ENCODE results near the gene KREMEN1. TPM values are rescaled to one million over a fixed set of nuclear protein-coding genes. Genes with fewer than 3 reads are reported as not detected.
A peak's percentile ranks its signal among the peaks of the same experiment; 100 is the strongest.

The KREMEN1 gene
- polyA plus RNA-seq, 1 of the 3 experiments (the other 2 are of a cell fraction) = 10.0 TPM

GRCh38 chr22:29128891-29129807 lies 56.3 kb downstream of the KREMEN1 start:
- Histone ChIP-seq H3K36me3 (replicated peaks in 1 of 2; ENCODE audit: control insufficient read depth in 1 of 2, insufficient read depth in 2 of 2, low read length in 1 of 2) (peaks cover 5 to 10% of the 10 kb centered on the region in 2 experiments), H3K4me2 (no peak overlapping the region), H3K9ac (no peak overlapping the region), H3K79me2 (ENCODE audit: insufficient read depth) (no peaks in the 10 kb centered on the region), H3K9me3 (no peaks in the 10 kb centered on the region), H3K27me3 (ENCODE audit: insufficient read depth) (no peaks in the 10 kb centered on the region), H3F3A (replicated peaks; ENCODE audit: insufficient read depth) (peaks cover 10% of the 10 kb centered on the region), H3K9me2 (no peaks in the 10 kb centered on the region), H2AFZ (ENCODE audit: low read depth) (no peak overlapping the region), H3K4me3 (ENCODE audit: low read depth in 2 of 2, low read length in 1 of 2) (no peak overlapping the region), H4K20me1 (ENCODE audit: insufficient read depth) (no peaks in the 10 kb centered on the region), H3K4me1 (ENCODE audit: control insufficient read depth in 1 of 2, insufficient read depth in 2 of 2, low read depth in 1 of 2, low read length in 1 of 2) (peaks cover 0 to 7% of the 10 kb centered on the region in 2 experiments; a peak in 1 of 4 replicates), H3K27ac (ENCODE audit: low read depth in 2 of 2, low read length in 1 of 2) (peak overlapping the region in 1 of 2 experiments; percentile 39; a peak in 1 of 4 replicates)
- CTCF ChIA-PET = interaction anchor here (0.6 to 1.2 kb wide), 2 partner anchors 13 to 323 kb away, joined by 3 read pairs; no protein-coding TSS in a partner anchor
- no peak for DNase-seq
- WGBS (ENCODE audit: low lambda C conversion rate) = 72% methylated on average over 11 of the region's 13 CpGs
- no peak for TF ChIP-seq POLR2AphosphoS5 (IDR thresholded peaks at IDR 0.05; ENCODE audit: low read depth, low read length)
- peak; percentile 6; the same call in 1 of the 2 replicates for TF ChIP-seq FOSL2 (IDR thresholded peaks at IDR 0.05; ENCODE audit: borderline replicate concordance, low read depth)
- no peak for TF ChIP-seq FOXJ3 (CRISPR knock-in tag; IDR thresholded peaks at IDR 0.05)
- POLR2A ChIA-PET = no interaction called here

- CTCF ChIA-PET = interaction anchor here (0.6 to 1.2 kb wide), 2 partner anchors 13 to 323 kb away, joined by 3 read pairs; no protein-coding TSS in a partner anchor
- no peak overlapping the region for H3K9ac ChIP-seq
- H2AFZ ChIP-seq (ENCODE audit: low read depth) = no peak overlapping the region
Observed at GRCh38 chr22:29129808-29130140, 56.9 kb downstream of the KREMEN1 start.

More at GRCh38 chr22:29129808-29130140, 56.9 kb downstream of the KREMEN1 start:
- 100% methylated on average over 2 of the region's 2 CpGs for WGBS (ENCODE audit: low lambda C conversion rate)
- H3K9me3 ChIP-seq = no peaks in the 10 kb centered on the region
- peak overlapping the region in 1 of 2 experiments; percentile 39; a peak in 1 of 4 replicates for H3K27ac ChIP-seq (ENCODE audit: low read depth in 2 of 2, low read length in 1 of 2)
- no peaks in the 10 kb centered on the region for H3K27me3 ChIP-seq (ENCODE audit: insufficient read depth)
- no peaks in the 10 kb centered on the region for H3K79me2 ChIP-seq (ENCODE audit: insufficient read depth)
- DNase-seq = no peak
- peaks cover 0 to 7% of the 10 kb centered on the region in 2 experiments; a peak in 1 of 4 replicates for H3K4me1 ChIP-seq (ENCODE audit: control insufficient read depth in 1 of 2, insufficient read depth in 2 of 2, low read depth in 1 of 2, low read length in 1 of 2)
- no peaks in the 10 kb centered on the region for H4K20me1 ChIP-seq (ENCODE audit: insufficient read depth)
- no peaks in the 10 kb centered on the region for H3K9me2 ChIP-seq
- peaks cover 5 to 16% of the 10 kb centered on the region in 2 experiments for H3K36me3 ChIP-seq (replicated peaks in 1 of 2; ENCODE audit: control insufficient read depth in 1 of 2, insufficient read depth in 2 of 2, low read length in 1 of 2)
- TF ChIP-seq YY1 (IDR thresholded peaks at IDR 0.05; ENCODE audit: low read depth) (no peak), FOXM1 (IDR thresholded peaks at IDR 0.05; ENCODE audit: low read depth) (no peak), POLR2AphosphoS5 (IDR thresholded peaks at IDR 0.05; ENCODE audit: low read depth, low read length) (no peak), GABPA (IDR thresholded peaks at IDR 0.05; ENCODE audit: low read depth) (no peak), FOSL2 (IDR thresholded peaks at IDR 0.05; ENCODE audit: borderline replicate concordance, low read depth) (no peak)
- TF ChIP-seq, protein P1, sequence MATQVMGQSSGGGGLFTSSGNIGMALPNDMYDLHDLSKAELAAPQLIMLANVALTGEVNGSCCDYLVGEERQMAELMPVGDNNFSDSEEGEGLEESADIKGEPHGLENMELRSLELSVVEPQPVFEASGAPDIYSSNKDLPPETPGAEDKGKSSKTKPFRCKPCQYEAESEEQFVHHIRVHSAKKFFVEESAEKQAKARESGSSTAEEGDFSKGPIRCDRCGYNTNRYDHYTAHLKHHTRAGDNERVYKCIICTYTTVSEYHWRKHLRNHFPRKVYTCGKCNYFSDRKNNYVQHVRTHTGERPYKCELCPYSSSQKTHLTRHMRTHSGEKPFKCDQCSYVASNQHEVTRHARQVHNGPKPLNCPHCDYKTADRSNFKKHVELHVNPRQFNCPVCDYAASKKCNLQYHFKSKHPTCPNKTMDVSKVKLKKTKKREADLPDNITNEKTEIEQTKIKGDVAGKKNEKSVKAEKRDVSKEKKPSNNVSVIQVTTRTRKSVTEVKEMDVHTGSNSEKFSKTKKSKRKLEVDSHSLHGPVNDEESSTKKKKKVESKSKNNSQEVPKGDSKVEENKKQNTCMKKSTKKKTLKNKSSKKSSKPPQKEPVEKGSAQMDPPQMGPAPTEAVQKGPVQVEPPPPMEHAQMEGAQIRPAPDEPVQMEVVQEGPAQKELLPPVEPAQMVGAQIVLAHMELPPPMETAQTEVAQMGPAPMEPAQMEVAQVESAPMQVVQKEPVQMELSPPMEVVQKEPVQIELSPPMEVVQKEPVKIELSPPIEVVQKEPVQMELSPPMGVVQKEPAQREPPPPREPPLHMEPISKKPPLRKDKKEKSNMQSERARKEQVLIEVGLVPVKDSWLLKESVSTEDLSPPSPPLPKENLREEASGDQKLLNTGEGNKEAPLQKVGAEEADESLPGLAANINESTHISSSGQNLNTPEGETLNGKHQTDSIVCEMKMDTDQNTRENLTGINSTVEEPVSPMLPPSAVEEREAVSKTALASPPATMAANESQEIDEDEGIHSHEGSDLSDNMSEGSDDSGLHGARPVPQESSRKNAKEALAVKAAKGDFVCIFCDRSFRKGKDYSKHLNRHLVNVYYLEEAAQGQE (IDR thresholded peaks at IDR 0.05; ENCODE audit: low read depth, low read length) = no peak
- TF ChIP-seq, protein P2, sequence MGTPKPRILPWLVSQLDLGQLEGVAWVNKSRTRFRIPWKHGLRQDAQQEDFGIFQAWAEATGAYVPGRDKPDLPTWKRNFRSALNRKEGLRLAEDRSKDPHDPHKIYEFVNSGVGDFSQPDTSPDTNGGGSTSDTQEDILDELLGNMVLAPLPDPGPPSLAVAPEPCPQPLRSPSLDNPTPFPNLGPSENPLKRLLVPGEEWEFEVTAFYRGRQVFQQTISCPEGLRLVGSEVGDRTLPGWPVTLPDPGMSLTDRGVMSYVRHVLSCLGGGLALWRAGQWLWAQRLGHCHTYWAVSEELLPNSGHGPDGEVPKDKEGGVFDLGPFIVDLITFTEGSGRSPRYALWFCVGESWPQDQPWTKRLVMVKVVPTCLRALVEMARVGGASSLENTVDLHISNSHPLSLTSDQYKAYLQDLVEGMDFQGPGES (IDR thresholded peaks at IDR 0.05; ENCODE audit: low read depth, low read length) = no peak
- TF ChIP-seq, protein P3, sequence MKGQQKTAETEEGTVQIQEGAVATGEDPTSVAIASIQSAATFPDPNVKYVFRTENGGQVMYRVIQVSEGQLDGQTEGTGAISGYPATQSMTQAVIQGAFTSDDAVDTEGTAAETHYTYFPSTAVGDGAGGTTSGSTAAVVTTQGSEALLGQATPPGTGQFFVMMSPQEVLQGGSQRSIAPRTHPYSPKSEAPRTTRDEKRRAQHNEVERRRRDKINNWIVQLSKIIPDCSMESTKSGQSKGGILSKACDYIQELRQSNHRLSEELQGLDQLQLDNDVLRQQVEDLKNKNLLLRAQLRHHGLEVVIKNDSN (IDR thresholded peaks at IDR 0.05; ENCODE audit: borderline replicate concordance, low read depth) = no peak
- peaks cover 10% of the 10 kb centered on the region for H3F3A ChIP-seq (replicated peaks; ENCODE audit: insufficient read depth)
- no peak overlapping the region for H3K4me3 ChIP-seq (ENCODE audit: low read depth in 2 of 2, low read length in 1 of 2)
- POLR2A ChIA-PET = no interaction called here
- no peak overlapping the region for H3K4me2 ChIP-seq
